Stomach (tissue), 9 donors: ENCODE data around the gene PCNT. TPM values are rescaled to one million over a fixed set of nuclear protein-coding genes. Genes with fewer than 3 reads are reported as not detected.
A peak's percentile ranks its signal among the peaks of the same experiment; 100 is the strongest.

Source experiments
- DNase-seq, 2 donors: peaks; one replicate each; pipeline versions ENCODE4 v3.0.0 to v3.0.0-alpha.2; 2013 to 2019
- H3K27ac ChIP-seq, 5 donors: fragments of 200-600 bp in 4 of 5; sonication (generic) in 4 of 5; one replicate each; pipeline ENCODE4 v1.5.1; 2013 to 2019; ENCODE audit warnings: mild to moderate bottlenecking in 1 of 5, moderate library complexity in 1 of 5
- H3K27me3 ChIP-seq, 3 donors: fragments of 200-600 bp; sonication (generic); one replicate each; pipeline ENCODE4 v1.5.1; 2017 to 2019; ENCODE audit warnings: mixed run types in 1 of 3
- H3K36me3 ChIP-seq, 4 donors: fragments of 200-600 bp; sonication (generic); 1 replicate in 3 of 4; 2 replicates in 1 of 4; pipeline ENCODE4 v1.5.1; 2016 to 2019
- H3K4me1 ChIP-seq, 4 donors: fragments of 200-600 bp; sonication (generic); one replicate each; pipeline ENCODE4 v1.5.1; 2016 to 2019
- H3K4me3 ChIP-seq, 4 donors: fragments of 200-600 bp; sonication (generic) in 3 of 4; one replicate each; pipeline ENCODE4 v1.5.1; 2016 to 2019; ENCODE audit warnings: mild to moderate bottlenecking in 1 of 4
- H3K9me3 ChIP-seq, 4 donors: fragments of 200-600 bp; sonication (generic); one replicate each; pipeline ENCODE4 v1.5.1; 2016 to 2019
- CTCF ChIP-seq, 7 experiments: fragments of 450-650 bp in 4 of 7; fragments of 200-600 bp in 3 of 7; sonication (generic) in 3 of 7; IDR thresholded peaks; one replicate each; pipeline ENCODE4 v1.5.1; 2016 to 2019; ENCODE audit warnings: antibody characterized with exemption in 7 of 7, control low read depth in 2 of 7, mild to moderate bottlenecking in 1 of 7
- EP300 ChIP-seq: sonication (generic); formaldehyde crosslinking; IDR thresholded peaks from one replicate; pipeline ENCODE4 v1.6.1; 2017; ENCODE audit warnings: antibody characterized with exemption
- POLR2A ChIP-seq, 4 donors: fragments of 450-650 bp; IDR thresholded peaks; one replicate each; pipeline ENCODE4 v1.6.1; 2016; ENCODE audit warnings: antibody characterized with exemption in 4 of 4, control low read depth in 2 of 4, mild to moderate bottlenecking in 1 of 4, moderate library complexity in 1 of 4
- POLR2AphosphoS5 ChIP-seq, 3 donors: sonication (generic); formaldehyde crosslinking; IDR thresholded peaks; one replicate each; pipeline ENCODE4 v1.6.1; 2016; ENCODE audit warnings: antibody characterized with exemption in 3 of 3
- WGBS, 5 donors: extraction: QIAGEN DNeasy Blood & Tissue Kit in 3 of 5; methylation state at CpG; one replicate each; pipeline versions ENCODE4 v1.1.5 to v1.1.7; 2013 to 2018; 5-methylcytosine and 5-hydroxymethylcytosine counted together
- intact Hi-C: fragments of 100-400 bp; cut with DNase I; formaldehyde crosslinking; loops from one replicate; pipeline ENCODE4 v1.15.1; 2023; ENCODE audit warnings: low total_unique reads
- polyA plus RNA-seq, 3 donors: library from polyadenylated mRNA; stranded (reverse); fragments of 200-250 nt; gene quantifications; one replicate each; pipeline ENCODE4 v1.2.3, GENCODE V29; 2013
- total RNA-seq, 5 donors: library from RNA; depleted of rRNA; stranded (reverse); fragments of >200 nt; gene quantifications; one replicate each; pipeline versions ENCODE4 v1.1.0 to v1.2.3, GENCODE V29; 2014 to 2016
- donor health status: healthy with polysubstance abuse.
- donor health status: Bipolar disorder and iron deficiency.
- donor health status: healthy.

The PCNT gene
- total and polyA plus RNA-seq, 8 donors: 4.7 to 133 (median 38.4) TPM

- Histone ChIP-seq H3K4me1 (peaks cover 12 to 18% (median 14%) of the 10 kb centered on the region in 4 donors), H3K27ac (no peak overlapping the region), H3K9me3 (no peaks in the 10 kb centered on the region), H3K4me3 (no peak overlapping the region), H3K27me3 (no peaks in the 10 kb centered on the region), H3K36me3 (peaks cover 25 to 93% (median 86%) of the 10 kb centered on the region in 4 donors)
- no peak for DNase-seq
- 88 to 95% (median 93%) methylated on average over 9 of the region's 9 CpGs for WGBS, 5 donors
- intact Hi-C loops: loop anchor here (10.0 kb wide), 1 partner anchor 57 kb away; no protein-coding TSS in a partner anchor
- no peak for TF ChIP-seq POLR2A (IDR thresholded peaks at IDR 0.05)
- TF ChIP-seq EP300: no peak
- no peak for TF ChIP-seq POLR2AphosphoS5 (IDR thresholded peaks at IDR 0.05)
- no peak for TF ChIP-seq CTCF (IDR thresholded peaks at IDR 0.05)
These were observed 67.8 kb downstream of the PCNT start for GRCh38 chr21:46391773-46392172.

- intact Hi-C loops: loop anchor here (10.0 kb wide), 1 partner anchor 58 kb away; no protein-coding TSS in a partner anchor
- H3K27ac ChIP-seq: peak overlapping the region in 1 of 5 donors; percentile 34
- H3K9me3 ChIP-seq: no peaks in the 10 kb centered on the region
- no peaks in the 10 kb centered on the region for H3K27me3 ChIP-seq
- TF ChIP-seq POLR2A (IDR thresholded peaks at IDR 0.05) (no peak), POLR2AphosphoS5 (IDR thresholded peaks at IDR 0.05) (no peak), EP300 (no peak), CTCF (IDR thresholded peaks at IDR 0.05) (no peak)
- H3K4me1 ChIP-seq: peaks cover 12 to 18% (median 14%) of the 10 kb centered on the region in 4 donors
- peak in 1 of 2 donors; percentile 59 for DNase-seq
- WGBS, 5 donors: 79 to 84% (median 80%) methylated on average over 13 of the region's 13 CpGs
- H3K4me3 ChIP-seq: no peak overlapping the region
- H3K36me3 ChIP-seq: peaks cover 30 to 93% (median 87%) of the 10 kb centered on the region in 4 donors
These were observed 69.0 kb downstream of the PCNT start for GRCh38 chr21:46392921-46393320.

GRCh38 chr21:46393451-46393940 is 69.5 kb downstream of the PCNT start:
- no peaks in the 10 kb centered on the region for H3K27me3 ChIP-seq
- H3K27ac ChIP-seq: peak overlapping the region in 4 of 5 donors; percentile 5 to 34 (median 23)
- intact Hi-C loops: loop anchor here (10.0 kb wide), 1 partner anchor 59 kb away; no protein-coding TSS in a partner anchor
- no peak overlapping the region for H3K4me3 ChIP-seq
- peaks cover 35 to 94% (median 88%) of the 10 kb centered on the region in 4 donors for H3K36me3 ChIP-seq
- H3K9me3 ChIP-seq: no peaks in the 10 kb centered on the region
- DNase-seq: peak in 1 of 2 donors; percentile 67
- peaks cover 12 to 18% (median 14%) of the 10 kb centered on the region in 4 donors for H3K4me1 ChIP-seq
- 61 to 83% (median 64%) methylated on average over 9 to 19 of the region's 19 CpGs for WGBS, 5 donors
- TF ChIP-seq POLR2AphosphoS5 (IDR thresholded peaks at IDR 0.05): no peak

- DNase-seq: peak in 1 of 2 donors; percentile 77
- Histone ChIP-seq H3K36me3 (peaks cover 31 to 94% (median 88%) of the 10 kb centered on the region in 4 donors), H3K4me3 (no peak overlapping the region), H3K27me3 (no peaks in the 10 kb centered on the region), H3K27ac (peak overlapping the region in 4 of 5 donors; percentile 5 to 34 (median 23)), H3K4me1 (peaks cover 12 to 18% (median 14%) of the 10 kb centered on the region in 4 donors), H3K9me3 (no peaks in the 10 kb centered on the region)
- no peak for TF ChIP-seq POLR2AphosphoS5 (IDR thresholded peaks at IDR 0.05)
- no peak for TF ChIP-seq POLR2A (IDR thresholded peaks at IDR 0.05)
- TF ChIP-seq EP300: no peak
- TF ChIP-seq CTCF (IDR thresholded peaks at IDR 0.05): no peak
- intact Hi-C loops: loop anchor here (10.0 kb wide), 1 partner anchor 59 kb away; no protein-coding TSS in a partner anchor
- 42 to 77% (median 52%) methylated on average over 27 of the region's 27 CpGs for WGBS, 5 donors
These were observed 70.1 kb downstream of the PCNT start for GRCh38 chr21:46393941-46394594.
